Stimulated activated CD4-positive, alpha-beta T cell treated with anti-CD3 and anti-CD28 coated beads, Interleukin-4, amount 100 ng/mL, for 48 hours (primary cell): ENCODE results near the gene SCUBE1.

Experiments
- DNase-seq, 2 donors: peaks; one replicate each; pipeline ENCODE4 v3.0.0-alpha.2; 2020; ENCODE audit warnings: low read depth in 2 of 2

SCUBE1 gene

GRCh38 chr22:43326331-43327156, 16.6 kb downstream of the SCUBE1 start:
- no peak for DNase-seq

GRCh38 chr22:43325176-43325575, 18.0 kb downstream of the SCUBE1 start:
- no peak for DNase-seq

GRCh38 chr22:43320943-43321900, 21.9 kb downstream of the SCUBE1 start:
- DNase-seq, result no peak

GRCh38 chr22:43319661-43320486, 23.3 kb downstream of the SCUBE1 start:
- DNase-seq, result no peak

GRCh38 chr22:43317239-43317638, 25.9 kb downstream of the SCUBE1 start:
- no peak for DNase-seq

- no peak for DNase-seq
These were observed 27.4 kb downstream of the SCUBE1 start for GRCh38 chr22:43315687-43316217.

GRCh38 chr22:43314611-43315010, 28.6 kb downstream of the SCUBE1 start:
- no peak for DNase-seq

- DNase-seq, result no peak
These were observed 29.2 kb downstream of the SCUBE1 start for GRCh38 chr22:43313890-43314474.

GRCh38 chr22:43313244-43313889, 29.8 kb downstream of the SCUBE1 start:
- no peak for DNase-seq

- DNase-seq, result no peak
These were observed 30.6 kb downstream of the SCUBE1 start for GRCh38 chr22:43312608-43313007.

- no peak for DNase-seq
These were observed 32.4 kb downstream of the SCUBE1 start for GRCh38 chr22:43310798-43311197.

GRCh38 chr22:43310311-43310710, 32.9 kb downstream of the SCUBE1 start:
- no peak for DNase-seq

GRCh38 chr22:43308836-43309235, 34.3 kb downstream of the SCUBE1 start:
- DNase-seq, result no peak

GRCh38 chr22:43308060-43308830, 34.9 kb downstream of the SCUBE1 start:
- DNase-seq, result no peak

GRCh38 chr22:43305806-43306205, 37.4 kb downstream of the SCUBE1 start:
- DNase-seq, result no peak

- DNase-seq, result no peak
These were observed 38.2 kb downstream of the SCUBE1 start for GRCh38 chr22:43304831-43305590.

GRCh38 chr22:43303751-43304150, 39.4 kb downstream of the SCUBE1 start:
- no peak for DNase-seq

- no peak for DNase-seq
These were observed 40.0 kb downstream of the SCUBE1 start for GRCh38 chr22:43303166-43303565.

GRCh38 chr22:43302531-43303041, 40.6 kb downstream of the SCUBE1 start:
- no peak for DNase-seq
